Thyroid gland (tissue), 4 donors: ENCODE results near the gene OR5AN1. TPM values are rescaled to one million over a fixed set of nuclear protein-coding genes. Genes with fewer than 3 reads are reported as not detected.

ENCODE experiments used
- DNase-seq, 2 donors: peaks; one replicate each; pipeline ENCODE4 v3.0.0-alpha.2; 2019
- H3K27ac ChIP-seq, 3 donors: fragments of 200-600 bp; sonication (generic); 1 replicate in 2 of 3; 2 replicates in 1 of 3; pipeline ENCODE4 v1.5.1; 2016 to 2019; ENCODE audit warnings: mild to moderate bottlenecking in 1 of 3, moderate library complexity in 1 of 3
- H3K27me3 ChIP-seq: fragments of 200-600 bp; sonication (generic); one replicate; pipeline ENCODE4 v1.5.1; 2019
- H3K36me3 ChIP-seq, 2 donors: fragments of 200-600 bp; sonication (generic); one replicate each; pipeline ENCODE4 v1.5.1; 2016 to 2019
- H3K4me1 ChIP-seq, 2 donors: fragments of 200-600 bp; sonication (generic); one replicate each; pipeline ENCODE4 v1.5.1; 2017 to 2019
- H3K4me3 ChIP-seq, 3 donors: fragments of 200-600 bp; sonication (generic); replicated peaks in 1 of 3; 1 replicate in 2 of 3; 2 replicates in 1 of 3; pipeline ENCODE4 v1.5.1; 2016; ENCODE audit warnings: mild to moderate bottlenecking in 1 of 3
- H3K9me3 ChIP-seq: fragments of 200-600 bp; sonication (generic); one replicate; pipeline ENCODE4 v1.5.1; 2017
- CTCF ChIP-seq, 6 experiments: fragments of 200-600 bp in 3 of 6; fragments of 450-650 bp in 3 of 6; sonication (generic) in 3 of 6; IDR thresholded peaks; one replicate each; pipeline ENCODE4 v1.5.1; 2016 to 2019; ENCODE audit warnings: antibody characterized with exemption in 6 of 6, mild to moderate bottlenecking in 2 of 6, inconsistent platforms in 1 of 6, moderate library complexity in 1 of 6
- POLR2A ChIP-seq, 2 donors: fragments of 450-650 bp; IDR thresholded peaks; one replicate each; pipeline ENCODE4 v1.6.1; 2017; ENCODE audit warnings: antibody characterized with exemption in 2 of 2, mild to moderate bottlenecking in 2 of 2, moderate library complexity in 1 of 2
- whole genome bisulfite sequencing, 2 donors: methylation state at CpG; one replicate each; pipeline ENCODE4 v1.1.5; 2017; 5-methylcytosine and 5-hydroxymethylcytosine counted together
- intact Hi-C: fragments of 100-400 bp; cut with DNase I; formaldehyde crosslinking; loops from one replicate; pipeline ENCODE4 v1.15.1; 2023
- total RNA-seq, 4 donors: library from RNA; depleted of rRNA; stranded (reverse); fragments of >200 nt; gene quantifications; one replicate each; pipeline ENCODE4 v1.2.3, GENCODE V29; 2016

OR5AN1 gene
- total RNA-seq, 4 donors from 2014 or later = not detected

- intact Hi-C loops = no loop called here
- no peaks in the 10 kb centered on the region for H3K9me3 ChIP-seq
- DNase-seq = no peak
- 57 to 58% methylated on average over 2 of the region's 2 CpGs for WGBS, 2 donors
- TF ChIP-seq CTCF (IDR thresholded peaks at IDR 0.05) (no peak), POLR2A (IDR thresholded peaks at IDR 0.05) (no peak)
- H3K27ac ChIP-seq = no peak overlapping the region
- no peak overlapping the region for H3K4me3 ChIP-seq
- no peaks in the 10 kb centered on the region for H3K36me3 ChIP-seq
- no peaks in the 10 kb centered on the region for H3K4me1 ChIP-seq
- H3K27me3 ChIP-seq = no peaks in the 10 kb centered on the region
Measured at GRCh38 chr11:59380263-59381059, 21.8 kb downstream of the OR5AN1 start.

- TF ChIP-seq CTCF (IDR thresholded peaks at IDR 0.05) (no peak), POLR2A (IDR thresholded peaks at IDR 0.05) (no peak)
- no peak overlapping the region for H3K27ac ChIP-seq
- no peaks in the 10 kb centered on the region for H3K36me3 ChIP-seq
- DNase-seq = no peak
- no peaks in the 10 kb centered on the region for H3K4me1 ChIP-seq
- H3K27me3 ChIP-seq = no peaks in the 10 kb centered on the region
- intact Hi-C loops = no loop called here
- no peaks in the 10 kb centered on the region for H3K9me3 ChIP-seq
- no peak overlapping the region for H3K4me3 ChIP-seq
Measured at GRCh38 chr11:59394186-59394585, 35.5 kb downstream of the OR5AN1 start.

GRCh38 chr11:59400461-59401261 is 42.0 kb downstream of the OR5AN1 start:
- Histone ChIP-seq H3K4me1 (no peaks in the 10 kb centered on the region), H3K4me3 (no peak overlapping the region), H3K9me3 (no peaks in the 10 kb centered on the region), H3K27me3 (no peaks in the 10 kb centered on the region), H3K27ac (no peak overlapping the region), H3K36me3 (no peaks in the 10 kb centered on the region)
- no peak for DNase-seq
- intact Hi-C loops = no loop called here
- 81 to 82% methylated on average over 3 of the region's 3 CpGs for WGBS, 2 donors
- no peak for TF ChIP-seq CTCF (IDR thresholded peaks at IDR 0.05)
- no peak for TF ChIP-seq POLR2A (IDR thresholded peaks at IDR 0.05)

- Histone ChIP-seq H3K4me1 (no peaks in the 10 kb centered on the region), H3K27me3 (no peaks in the 10 kb centered on the region), H3K9me3 (no peaks in the 10 kb centered on the region), H3K4me3 (no peak overlapping the region), H3K27ac (no peak overlapping the region), H3K36me3 (no peaks in the 10 kb centered on the region)
- intact Hi-C loops = no loop called here
- WGBS, 2 donors = 66 to 71% methylated on average over 2 of the region's 2 CpGs
- TF ChIP-seq CTCF (IDR thresholded peaks at IDR 0.05) (no peak), POLR2A (IDR thresholded peaks at IDR 0.05) (no peak)
- no peak for DNase-seq
Measured at GRCh38 chr11:59401262-59401552, 42.5 kb downstream of the OR5AN1 start.

- no peak for TF ChIP-seq POLR2A (IDR thresholded peaks at IDR 0.05)
- no peak for TF ChIP-seq CTCF (IDR thresholded peaks at IDR 0.05)
- Histone ChIP-seq H3K27ac (no peak overlapping the region), H3K27me3 (no peaks in the 10 kb centered on the region), H3K4me3 (no peak overlapping the region), H3K4me1 (no peaks in the 10 kb centered on the region), H3K9me3 (no peaks in the 10 kb centered on the region), H3K36me3 (no peaks in the 10 kb centered on the region)
- no peak for DNase-seq
- intact Hi-C loops = no loop called here
Measured at GRCh38 chr11:59403546-59403945, 44.9 kb downstream of the OR5AN1 start.
